ENCODE results near the gene MCL1.

MCL1 gene

GRCh38 chr1:150555971-150556865, 23.2 kb downstream of the MCL1 start:
- no peak for DNase-seq

- no peak for DNase-seq
Observed at GRCh38 chr1:150555198-150555970, 24.0 kb downstream of the MCL1 start.

GRCh38 chr1:150554086-150554452, 25.3 kb downstream of the MCL1 start:
- no peak for DNase-seq

- DNase-seq = no peak
Observed at GRCh38 chr1:150553392-150554085, 25.9 kb downstream of the MCL1 start.

GRCh38 chr1:150552911-150553289, 26.5 kb downstream of the MCL1 start:
- no peak for DNase-seq

GRCh38 chr1:150552128-150552910, 27.1 kb downstream of the MCL1 start:
- DNase-seq = no peak

- DNase-seq = no peak
Observed at GRCh38 chr1:150551784-150552127, 27.7 kb downstream of the MCL1 start.

GRCh38 chr1:150551051-150551783, 28.2 kb downstream of the MCL1 start:
- no peak for DNase-seq

- no peak for DNase-seq
Observed at GRCh38 chr1:150550222-150551050, 29.0 kb downstream of the MCL1 start.

- DNase-seq = no peak
Observed at GRCh38 chr1:150549496-150550221, 29.8 kb downstream of the MCL1 start.

GRCh38 chr1:150548632-150549495, 30.5 kb downstream of the MCL1 start, which contains the start of gene ADAMTSL4:
TSS of gene ADAMTSL4 (plus strand) at chr1:150549408. CDS start at chr1:150552289, 2,881 bp downstream.
- no peak for DNase-seq

GRCh38 chr1:150548324-150548631, 31.1 kb downstream of the MCL1 start:
- no peak for DNase-seq

GRCh38 chr1:150546294-150546937, 33.0 kb downstream of the MCL1 start:
- no peak for DNase-seq

- DNase-seq = no peak
Observed at GRCh38 chr1:150545486-150546032, 33.9 kb downstream of the MCL1 start.

- DNase-seq = no peak
Observed at GRCh38 chr1:150544204-150544603, 35.2 kb downstream of the MCL1 start.

GRCh38 chr1:150543500-150544143, 35.8 kb downstream of the MCL1 start:
- DNase-seq = no peak

GRCh38 chr1:150537732-150538684, 41.4 kb downstream of the MCL1 start:
- no peak for DNase-seq

Measured in activated CD4-positive, alpha-beta T cell treated with anti-CD3 and anti-CD28 coated beads, Interleukin-2, amount 50 U/mL, for 4 hours (primary cell).